Ascending aorta (tissue), 2 donors: ENCODE results near the gene FLNC. TPM values are rescaled to one million over a fixed set of nuclear protein-coding genes. Genes with fewer than 3 reads are reported as not detected.

ENCODE experiments used
- DNase-seq, 2 donors: peaks; one replicate each; pipeline ENCODE4 v3.0.0-alpha.2; 2019; ENCODE audit warnings: low spot score in 2 of 2
- H3K27ac ChIP-seq, 2 donors: fragments of 200-600 bp; sonication (generic); one replicate each; pipeline ENCODE4 v1.5.1; 2016 to 2017; ENCODE audit warnings: mild to moderate bottlenecking in 1 of 2
- H3K27me3 ChIP-seq: fragments of 200-600 bp; sonication (generic); one replicate; pipeline ENCODE4 v1.5.1; 2017
- H3K36me3 ChIP-seq, 2 donors: fragments of 200-600 bp; sonication (generic); one replicate each; pipeline ENCODE4 v1.5.1; 2016
- H3K4me1 ChIP-seq, 2 donors: fragments of 200-600 bp; sonication (generic); one replicate each; pipeline ENCODE4 v1.5.1; 2016 to 2017; ENCODE audit warnings: mild to moderate bottlenecking in 1 of 2
- H3K4me3 ChIP-seq, 2 donors: fragments of 200-600 bp; sonication (generic); one replicate each; pipeline ENCODE4 v1.5.1; 2016 to 2017; ENCODE audit warnings: mild to moderate bottlenecking in 1 of 2
- H3K9me3 ChIP-seq, 2 donors: fragments of 200-600 bp; sonication (generic); one replicate each; pipeline ENCODE4 v1.5.1; 2016
- intact Hi-C: fragments of 100-400 bp; cut with DNase I; formaldehyde crosslinking; loops from one replicate; pipeline ENCODE4 v1.15.1; 2023
- total RNA-seq: library from RNA; depleted of rRNA; stranded (reverse); fragments of >200 nt; gene quantifications from one replicate; pipeline ENCODE4 v1.1.0, GENCODE V29; 2016
- TF ChIP-seq, protein P1 (sequence below), 3 experiments: fragments of 200-600 bp in 2 of 3; fragments of 450-650 bp in 1 of 3; sonication (generic) in 2 of 3; IDR thresholded peaks; one replicate each; pipeline ENCODE4 v1.5.1; 2016 to 2019; ENCODE audit warnings: antibody characterized with exemption in 3 of 3, mild to moderate bottlenecking in 1 of 3, moderate library complexity in 1 of 3

The FLNC gene
- total RNA-seq, 1 donor from 2014 or later = 117 TPM

DNA sequence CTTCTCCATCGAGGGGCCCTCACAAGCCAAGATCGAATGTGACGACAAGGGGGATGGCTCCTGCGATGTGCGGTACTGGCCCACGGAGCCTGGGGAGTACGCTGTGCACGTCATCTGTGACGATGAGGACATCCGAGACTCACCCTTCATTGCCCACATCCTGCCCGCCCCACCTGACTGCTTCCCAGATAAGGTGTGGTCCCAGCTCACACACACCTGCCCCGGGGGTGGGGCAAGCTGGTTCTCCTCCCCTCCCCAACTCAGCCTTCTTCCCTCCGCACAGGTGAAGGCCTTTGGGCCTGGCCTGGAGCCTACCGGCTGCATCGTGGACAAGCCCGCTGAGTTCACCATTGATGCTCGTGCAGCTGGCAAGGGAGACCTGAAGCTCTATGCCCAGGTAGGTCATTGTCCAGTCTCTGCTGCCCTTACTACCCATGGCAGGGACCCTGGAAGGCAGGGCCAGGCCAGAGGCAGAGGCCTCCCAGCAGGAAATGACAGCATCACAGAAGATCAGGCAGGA lies 11.0 kb downstream of the FLNC start:
- H3K4me1 ChIP-seq = peaks cover 0 to 6% of the 10 kb centered on the region in 2 donors
- H3K36me3 ChIP-seq = peaks cover 87 to 98% of the 10 kb centered on the region in 2 donors
- TF ChIP-seq, protein P1, sequence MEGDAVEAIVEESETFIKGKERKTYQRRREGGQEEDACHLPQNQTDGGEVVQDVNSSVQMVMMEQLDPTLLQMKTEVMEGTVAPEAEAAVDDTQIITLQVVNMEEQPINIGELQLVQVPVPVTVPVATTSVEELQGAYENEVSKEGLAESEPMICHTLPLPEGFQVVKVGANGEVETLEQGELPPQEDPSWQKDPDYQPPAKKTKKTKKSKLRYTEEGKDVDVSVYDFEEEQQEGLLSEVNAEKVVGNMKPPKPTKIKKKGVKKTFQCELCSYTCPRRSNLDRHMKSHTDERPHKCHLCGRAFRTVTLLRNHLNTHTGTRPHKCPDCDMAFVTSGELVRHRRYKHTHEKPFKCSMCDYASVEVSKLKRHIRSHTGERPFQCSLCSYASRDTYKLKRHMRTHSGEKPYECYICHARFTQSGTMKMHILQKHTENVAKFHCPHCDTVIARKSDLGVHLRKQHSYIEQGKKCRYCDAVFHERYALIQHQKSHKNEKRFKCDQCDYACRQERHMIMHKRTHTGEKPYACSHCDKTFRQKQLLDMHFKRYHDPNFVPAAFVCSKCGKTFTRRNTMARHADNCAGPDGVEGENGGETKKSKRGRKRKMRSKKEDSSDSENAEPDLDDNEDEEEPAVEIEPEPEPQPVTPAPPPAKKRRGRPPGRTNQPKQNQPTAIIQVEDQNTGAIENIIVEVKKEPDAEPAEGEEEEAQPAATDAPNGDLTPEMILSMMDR (IDR thresholded peaks at IDR 0.05) = no peak
- no peak overlapping the region for H3K4me3 ChIP-seq
- DNase-seq = no peak
- H3K27me3 ChIP-seq = no peaks in the 10 kb centered on the region
- no peaks in the 10 kb centered on the region for H3K9me3 ChIP-seq
- H3K27ac ChIP-seq = peak overlapping the region in 1 of 2 donors; percentile 28
- intact Hi-C loops = no loop called here

- Histone ChIP-seq H3K27ac (peak overlapping the region in 1 of 2 donors; percentile 28), H3K27me3 (no peaks in the 10 kb centered on the region), H3K4me3 (no peak overlapping the region), H3K9me3 (no peaks in the 10 kb centered on the region), H3K4me1 (no peaks in the 10 kb centered on the region), H3K36me3 (peaks cover 92 to 97% of the 10 kb centered on the region in 2 donors)
- intact Hi-C loops = no loop called here
- no peak for DNase-seq
- TF ChIP-seq, protein P1 (IDR thresholded peaks at IDR 0.05) = peak; percentile 11 to 71 (median 65)
Measured at GRCh38 chr7:128841921-128842673, 11.9 kb downstream of the FLNC start.

DNA sequence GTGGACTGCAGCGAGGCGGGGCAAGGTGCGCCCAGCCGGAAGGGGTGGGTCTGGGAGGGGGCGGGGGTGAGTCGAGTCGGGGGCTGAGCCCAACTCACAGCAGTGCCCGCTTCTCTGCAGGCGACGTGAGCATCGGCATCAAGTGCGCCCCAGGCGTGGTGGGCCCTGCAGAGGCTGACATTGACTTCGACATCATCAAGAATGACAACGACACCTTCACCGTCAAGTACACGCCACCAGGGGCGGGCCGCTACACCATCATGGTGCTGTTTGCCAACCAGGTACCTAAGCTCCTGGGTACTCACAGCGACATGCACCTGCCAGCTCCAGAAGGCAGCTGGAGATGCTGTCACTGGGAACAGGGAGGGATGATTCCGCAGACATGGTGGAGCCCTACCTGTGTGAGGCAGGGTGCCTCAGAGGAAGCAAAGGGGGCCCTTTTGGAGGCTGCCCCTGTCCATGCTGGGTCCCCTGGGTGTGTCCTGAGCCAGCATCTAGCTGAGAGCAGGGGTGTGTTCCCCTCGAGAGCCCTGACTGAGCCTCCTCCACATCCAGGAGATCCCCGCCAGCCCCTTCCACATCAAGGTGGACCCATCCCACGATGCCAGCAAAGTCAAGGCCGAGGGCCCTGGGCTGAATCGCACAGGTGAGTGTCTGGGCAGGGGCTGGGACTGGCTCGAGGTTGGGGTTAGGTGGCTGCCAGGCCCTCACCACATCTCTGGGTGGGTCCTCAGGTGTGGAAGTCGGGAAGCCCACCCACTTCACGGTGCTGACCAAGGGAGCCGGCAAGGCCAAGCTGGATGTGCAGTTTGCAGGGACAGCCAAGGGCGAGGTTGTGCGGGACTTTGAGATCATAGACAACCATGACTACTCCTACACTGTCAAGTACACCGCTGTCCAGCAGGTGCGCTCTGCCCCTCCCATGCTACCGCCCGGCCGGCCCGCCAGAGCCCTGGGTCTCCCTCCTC lies 12.8 kb downstream of the FLNC start:
- intact Hi-C loops = no loop called here
- Histone ChIP-seq H3K36me3 (peaks cover 92 to 95% of the 10 kb centered on the region in 2 donors), H3K4me1 (no peaks in the 10 kb centered on the region), H3K4me3 (no peak overlapping the region), H3K27me3 (no peaks in the 10 kb centered on the region), H3K27ac (no peak overlapping the region), H3K9me3 (no peaks in the 10 kb centered on the region)
- no peak for DNase-seq
- TF ChIP-seq, protein P1 (IDR thresholded peaks at IDR 0.05) = no peak

DNA sequence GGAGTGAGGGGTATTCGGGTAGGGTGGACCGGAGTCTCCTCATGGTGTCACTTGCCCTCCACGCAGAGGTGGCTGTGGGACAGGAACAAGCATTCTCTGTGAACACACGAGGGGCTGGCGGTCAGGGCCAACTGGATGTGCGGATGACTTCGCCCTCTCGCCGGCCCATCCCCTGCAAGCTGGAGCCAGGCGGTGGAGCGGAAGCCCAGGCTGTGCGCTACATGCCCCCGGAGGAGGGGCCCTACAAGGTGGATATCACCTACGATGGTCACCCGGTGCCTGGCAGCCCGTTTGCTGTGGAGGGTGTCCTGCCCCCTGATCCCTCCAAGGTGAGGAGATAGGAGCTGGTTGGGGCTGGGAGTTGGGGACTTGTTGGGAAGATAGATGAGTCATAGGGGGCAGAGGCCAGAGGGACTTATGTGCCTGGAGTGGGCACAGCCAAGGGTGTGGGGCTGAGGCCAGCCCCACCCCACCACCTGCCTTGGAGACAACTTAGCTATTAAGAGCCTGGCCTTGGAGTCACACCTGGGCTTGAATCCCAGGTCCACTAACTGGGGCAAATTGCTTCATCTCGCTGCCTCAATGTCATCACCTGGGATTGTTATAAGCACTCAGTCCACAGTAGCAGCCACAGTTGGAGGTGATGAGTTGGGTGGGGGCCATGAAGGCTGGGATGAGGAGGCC lies 13.9 kb downstream of the FLNC start:
- Histone ChIP-seq H3K27ac (no peak overlapping the region), H3K4me1 (no peaks in the 10 kb centered on the region), H3K9me3 (no peaks in the 10 kb centered on the region), H3K27me3 (no peaks in the 10 kb centered on the region), H3K4me3 (no peak overlapping the region), H3K36me3 (peaks cover 92 to 94% of the 10 kb centered on the region in 2 donors)
- no peak for DNase-seq
- intact Hi-C loops = no loop called here
- TF ChIP-seq, protein P1 (IDR thresholded peaks at IDR 0.05) = no peak

- no peaks in the 10 kb centered on the region for H3K27me3 ChIP-seq
- TF ChIP-seq, protein P1 (IDR thresholded peaks at IDR 0.05) = no peak
- DNase-seq = no peak
- H3K4me1 ChIP-seq = no peaks in the 10 kb centered on the region
- no peaks in the 10 kb centered on the region for H3K9me3 ChIP-seq
- H3K27ac ChIP-seq = no peak overlapping the region
- intact Hi-C loops = no loop called here
- H3K4me3 ChIP-seq = no peak overlapping the region
- peaks cover 92 to 94% of the 10 kb centered on the region in 2 donors for H3K36me3 ChIP-seq
Measured at GRCh38 chr7:128844777-128845311, 14.6 kb downstream of the FLNC start.
